RKO (cell line): Measurements from ENCODE around the gene ZNF618.
"Not testable (repeated sequence)": the region's sequence is repeated elsewhere in the genome, so short reads cannot be mapped to it uniquely, and the experiment has no call there.

ENCODE experiments used
- DNase-seq: peaks from one replicate; pipeline ENCODE4 v3.0.0-alpha.2; 2016; ENCODE audit warnings: low spot score

The ZNF618 gene

GRCh38 chr9:114082017-114082762, 206.1 kb downstream of the ZNF618 start:
- DNase-seq, result peak; percentile 89

DNA sequence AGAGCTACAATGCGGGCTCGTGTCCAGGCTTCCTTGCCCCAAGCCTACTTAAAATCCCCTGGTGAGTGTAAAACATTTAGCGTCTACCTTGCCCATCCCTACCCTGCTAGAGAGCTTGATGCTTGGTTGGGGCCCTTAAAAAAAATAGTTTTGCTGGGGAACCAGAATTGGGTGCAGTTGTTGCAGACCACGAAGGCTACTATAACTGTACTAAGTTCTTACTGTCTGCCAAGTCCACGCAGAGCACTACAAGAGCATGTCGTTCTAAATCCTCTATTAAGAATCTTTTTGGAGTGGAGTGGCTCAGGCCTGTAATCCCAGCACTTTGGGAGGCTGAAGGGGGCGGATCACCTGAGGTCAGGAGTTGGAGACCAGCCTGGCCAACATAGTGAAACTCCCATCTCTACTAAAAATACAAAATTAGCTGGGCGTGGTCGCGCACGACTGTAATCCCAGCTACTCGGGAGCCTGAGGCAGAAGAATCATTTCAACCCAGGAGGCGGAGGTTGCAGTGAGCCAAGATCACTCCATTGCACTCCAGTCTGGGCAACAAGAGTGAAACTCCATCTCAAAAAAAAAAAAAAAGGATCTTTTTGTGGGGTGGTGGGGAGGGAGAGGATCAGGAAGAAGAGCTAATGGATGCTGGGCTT, 206.8 kb downstream of the ZNF618 start:
- not testable (repeated sequence) for DNase-seq

DNA sequence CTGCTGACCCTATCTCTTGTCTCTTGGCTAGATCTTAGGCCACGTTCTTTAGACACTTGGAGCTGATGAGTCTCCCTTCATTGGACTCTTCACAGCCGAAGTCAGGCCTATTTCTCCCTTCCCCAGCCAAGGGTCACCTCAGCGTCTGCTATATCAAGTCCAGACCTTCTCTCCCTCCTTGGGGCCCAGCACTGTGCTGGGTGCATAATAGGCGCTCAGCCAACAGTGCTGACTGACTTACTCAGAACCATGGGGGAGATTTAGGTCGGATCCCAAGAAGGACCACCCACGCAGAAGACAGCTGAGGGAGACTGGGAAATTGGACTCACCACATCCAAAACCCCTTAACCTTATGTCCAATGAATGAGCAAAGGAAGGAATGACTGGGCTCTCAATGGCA, 207.6 kb downstream of the ZNF618 start:
- no peak for DNase-seq

- DNase-seq, result no peak
These were observed 208.4 kb downstream of the ZNF618 start for GRCh38 chr9:114084282-114085073.

DNA sequence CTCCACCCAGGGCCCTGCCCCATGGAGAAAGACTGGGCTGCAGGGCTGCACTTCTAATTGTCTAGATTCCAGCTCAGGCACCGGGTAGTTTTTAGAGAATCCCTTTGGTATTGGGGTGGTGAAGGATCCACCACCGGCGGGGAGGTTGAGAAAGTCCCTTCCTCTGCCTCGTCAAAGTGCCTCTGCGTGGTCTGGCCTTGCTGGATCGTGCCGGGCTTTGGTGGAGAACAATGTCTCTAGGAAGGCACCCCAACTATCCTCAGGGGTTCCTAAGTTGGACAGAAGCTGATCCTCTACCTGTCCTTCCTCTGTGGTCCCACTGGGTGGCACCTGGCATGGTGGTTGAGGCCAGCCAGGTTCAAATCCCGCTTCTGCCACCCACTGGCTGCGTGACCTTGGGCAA, 209.3 kb downstream of the ZNF618 start:
- DNase-seq, result no peak

- no peak for DNase-seq
These were observed 209.9 kb downstream of the ZNF618 start for GRCh38 chr9:114086009-114086408.

GRCh38 chr9:114086607-114087006, 210.5 kb downstream of the ZNF618 start:
- DNase-seq, result no peak

GRCh38 chr9:114087721-114088120, 211.6 kb downstream of the ZNF618 start:
- DNase-seq, result no peak

GRCh38 chr9:114088571-114089170, 212.6 kb downstream of the ZNF618 start:
- no peak for DNase-seq

GRCh38 chr9:114089206-114089840, 213.2 kb downstream of the ZNF618 start:
- no peak for DNase-seq

- no peak for DNase-seq
These were observed 214.7 kb downstream of the ZNF618 start for GRCh38 chr9:114090798-114091197.

DNA sequence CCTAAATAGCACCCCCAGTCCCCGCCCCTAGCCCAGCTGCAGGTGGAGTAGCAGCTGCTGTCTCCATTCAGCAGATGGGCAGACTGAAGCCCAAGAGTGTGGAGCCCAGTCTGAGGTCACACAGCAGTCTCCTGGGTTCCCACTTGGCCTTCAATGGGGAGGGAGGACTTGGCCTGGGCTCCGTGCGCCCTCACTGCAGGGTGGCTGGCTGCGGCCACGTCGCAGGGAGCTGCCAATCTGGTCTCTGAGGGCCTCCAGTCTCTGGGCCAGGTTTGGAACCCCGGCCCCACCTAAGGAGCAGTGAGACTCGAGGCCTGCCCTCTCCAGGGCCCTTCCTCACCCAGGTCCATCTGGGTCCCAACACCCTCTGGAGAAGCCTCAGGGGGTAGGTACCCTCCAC, 215.6 kb downstream of the ZNF618 start:
- no peak for DNase-seq

- no peak for DNase-seq
These were observed 216.2 kb downstream of the ZNF618 start for GRCh38 chr9:114092336-114092735.

DNA sequence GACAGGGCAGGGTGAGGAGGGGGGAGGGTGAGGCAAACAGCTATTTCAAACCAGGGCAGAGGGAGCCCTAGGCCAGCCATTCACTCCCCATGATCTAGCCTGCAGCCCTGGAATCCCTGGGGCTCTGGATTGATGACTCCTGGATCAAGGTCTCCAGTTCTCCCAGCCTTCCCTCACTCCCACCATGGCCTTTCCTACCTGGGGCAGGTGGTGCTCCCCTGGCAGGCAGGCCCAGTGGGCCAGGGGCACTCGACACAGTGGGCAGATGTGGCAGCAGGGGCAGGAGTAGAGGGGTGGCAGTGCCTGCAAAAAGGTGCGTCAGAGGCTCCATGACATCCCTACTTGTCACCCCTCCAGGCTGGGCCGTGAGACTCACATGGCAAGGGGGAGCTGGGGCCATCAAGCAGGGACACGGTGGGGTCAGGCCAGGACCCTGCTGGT, 216.9 kb downstream of the ZNF618 start:
- DNase-seq, result no peak

- no peak for DNase-seq
These were observed 217.8 kb downstream of the ZNF618 start for GRCh38 chr9:114093761-114094505.

- no peak for DNase-seq
These were observed 218.9 kb downstream of the ZNF618 start for GRCh38 chr9:114094971-114095370.

DNA sequence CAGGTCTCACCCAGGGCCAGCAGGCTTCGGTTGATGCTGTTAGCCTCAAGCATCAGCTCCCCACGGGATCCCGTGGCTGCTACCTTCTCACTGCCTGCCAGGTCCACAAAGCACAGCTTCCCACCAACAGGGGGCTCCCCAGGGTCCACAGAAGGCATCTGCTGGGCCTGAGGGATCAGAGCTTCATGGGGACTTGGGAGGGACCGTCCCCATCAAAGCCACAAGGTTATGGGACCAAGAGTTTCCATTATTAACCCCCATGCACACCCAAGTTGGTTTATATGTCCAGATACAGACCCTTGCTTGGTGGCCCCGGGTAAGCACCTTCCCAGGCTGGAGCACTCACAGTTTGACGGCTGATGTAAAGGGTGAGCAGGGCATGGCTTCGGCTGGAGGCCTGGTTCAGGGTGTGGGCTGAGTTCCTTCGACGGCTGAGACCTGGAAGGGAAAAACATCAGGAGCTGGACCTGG, 220.0 kb downstream of the ZNF618 start:
- no peak for DNase-seq

DNA sequence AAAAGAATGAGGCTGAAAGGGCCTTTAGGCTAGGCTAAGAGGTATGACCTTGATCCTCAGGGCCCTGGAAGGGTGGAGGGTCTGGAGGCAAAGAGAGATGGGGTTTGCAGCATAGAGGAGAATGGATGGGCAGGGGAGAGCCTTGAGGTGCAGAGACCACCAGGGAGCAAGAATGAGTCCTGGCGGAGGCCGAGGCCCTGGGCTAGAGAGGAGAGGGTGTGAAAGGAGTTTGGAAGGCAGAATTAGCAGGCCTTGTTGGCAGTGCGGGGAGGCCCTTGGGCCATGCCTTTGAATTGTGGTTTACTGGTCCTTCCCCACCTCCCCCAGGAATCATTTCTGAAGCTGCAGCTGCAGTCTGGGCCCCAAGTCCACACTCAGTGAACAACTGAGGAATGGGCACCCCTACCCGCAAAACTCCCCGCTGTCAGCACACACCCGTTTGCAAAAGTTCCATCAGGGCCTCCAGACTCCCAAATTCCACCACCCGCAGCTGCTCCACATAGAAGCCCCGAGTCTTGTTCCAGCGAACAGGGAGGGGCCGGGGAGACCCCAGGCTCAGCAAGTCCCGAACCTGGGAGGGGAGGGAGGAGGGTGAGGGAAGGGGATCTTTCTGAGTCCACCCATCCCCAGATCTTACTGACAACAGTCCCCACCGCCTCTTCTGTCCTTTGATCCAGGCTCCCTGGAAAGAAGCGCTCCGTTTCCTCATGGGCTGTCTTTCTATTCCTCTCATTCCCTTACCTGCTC, 220.9 kb downstream of the ZNF618 start:
- DNase-seq, result no peak

DNA sequence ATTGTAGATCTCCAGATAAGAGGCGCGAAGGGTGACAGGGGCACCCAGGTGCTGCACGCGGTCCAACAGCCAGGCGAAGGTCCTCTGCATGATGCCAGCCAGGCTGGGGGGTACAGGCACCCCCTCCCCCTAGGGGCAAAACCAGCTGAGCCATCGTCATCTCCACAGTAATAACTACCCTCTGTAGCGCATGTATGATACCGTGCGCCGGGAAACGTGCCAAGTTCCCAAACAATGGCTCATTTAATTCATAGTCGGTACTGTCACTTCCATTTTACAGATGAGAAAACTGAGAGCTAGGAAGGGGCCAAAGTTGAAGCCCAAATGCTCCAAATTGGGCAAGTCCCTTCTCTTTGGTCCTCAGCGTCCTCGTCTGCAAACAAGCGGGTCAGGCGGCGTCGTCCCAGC, 221.5 kb downstream of the ZNF618 start:
- DNase-seq, result no peak
